ENCODE results near the gene KIF14.
A peak's percentile ranks its signal among the peaks of the same experiment; 100 is the strongest.
"Not testable (repeated sequence)": the region's sequence is repeated elsewhere in the genome, so short reads cannot be mapped to it uniquely, and the experiment has no call there.

KIF14 gene

GRCh38 chr1:200542162-200542561 lies 78.4 kb downstream of the KIF14 start:
- no peak for DNase-seq

- no peak for DNase-seq
Measured at GRCh38 chr1:200540281-200540680, 80.3 kb downstream of the KIF14 start.

- DNase-seq: no peak
Measured at GRCh38 chr1:200538179-200538578, 82.4 kb downstream of the KIF14 start.

GRCh38 chr1:200535605-200536004 lies 84.9 kb downstream of the KIF14 start:
- no peak for DNase-seq

GRCh38 chr1:200530623-200531261 lies 89.8 kb downstream of the KIF14 start:
- DNase-seq: peak in 1 of 2 experiments; percentile 13

GRCh38 chr1:200528858-200529606 lies 91.5 kb downstream of the KIF14 start:
- no peak for DNase-seq

- no peak for DNase-seq
Measured at GRCh38 chr1:200527670-200528069, 92.9 kb downstream of the KIF14 start.

- DNase-seq: no peak
Measured at GRCh38 chr1:200526709-200527612, 93.6 kb downstream of the KIF14 start.

- DNase-seq: no peak
Measured at GRCh38 chr1:200525090-200525987, 95.2 kb downstream of the KIF14 start.

GRCh38 chr1:200524551-200524950 lies 96.0 kb downstream of the KIF14 start:
- not testable (repeated sequence) for DNase-seq

- DNase-seq: no peak
Measured at GRCh38 chr1:200524092-200524491, 96.5 kb downstream of the KIF14 start.

- no peak for DNase-seq
Measured at GRCh38 chr1:200520735-200521134, 99.8 kb downstream of the KIF14 start.

- DNase-seq: no peak
Measured at GRCh38 chr1:200518524-200518923, 102.0 kb downstream of the KIF14 start.

GRCh38 chr1:200512191-200512590 lies 108.4 kb downstream of the KIF14 start:
- no peak for DNase-seq

GRCh38 chr1:200510228-200510623 lies 110.3 kb downstream of the KIF14 start:
- peak; percentile 59 to 60 for DNase-seq

GRCh38 chr1:200506471-200506870 lies 114.1 kb downstream of the KIF14 start:
- DNase-seq: no peak

GRCh38 chr1:200505257-200505656 lies 115.3 kb downstream of the KIF14 start:
- DNase-seq: no peak
